ENCODE data around the gene CAPN5.

GRCh38 chr11:77109236-77110019, 42.7 kb downstream of the CAPN5 start:
- TF ChIP-seq EP300 (IDR thresholded peaks at IDR 0.05): no peak
- TF ChIP-seq KDM1A (IDR thresholded peaks at IDR 0.05; ENCODE audit: low read depth): no peak
- TF ChIP-seq, protein P1, sequence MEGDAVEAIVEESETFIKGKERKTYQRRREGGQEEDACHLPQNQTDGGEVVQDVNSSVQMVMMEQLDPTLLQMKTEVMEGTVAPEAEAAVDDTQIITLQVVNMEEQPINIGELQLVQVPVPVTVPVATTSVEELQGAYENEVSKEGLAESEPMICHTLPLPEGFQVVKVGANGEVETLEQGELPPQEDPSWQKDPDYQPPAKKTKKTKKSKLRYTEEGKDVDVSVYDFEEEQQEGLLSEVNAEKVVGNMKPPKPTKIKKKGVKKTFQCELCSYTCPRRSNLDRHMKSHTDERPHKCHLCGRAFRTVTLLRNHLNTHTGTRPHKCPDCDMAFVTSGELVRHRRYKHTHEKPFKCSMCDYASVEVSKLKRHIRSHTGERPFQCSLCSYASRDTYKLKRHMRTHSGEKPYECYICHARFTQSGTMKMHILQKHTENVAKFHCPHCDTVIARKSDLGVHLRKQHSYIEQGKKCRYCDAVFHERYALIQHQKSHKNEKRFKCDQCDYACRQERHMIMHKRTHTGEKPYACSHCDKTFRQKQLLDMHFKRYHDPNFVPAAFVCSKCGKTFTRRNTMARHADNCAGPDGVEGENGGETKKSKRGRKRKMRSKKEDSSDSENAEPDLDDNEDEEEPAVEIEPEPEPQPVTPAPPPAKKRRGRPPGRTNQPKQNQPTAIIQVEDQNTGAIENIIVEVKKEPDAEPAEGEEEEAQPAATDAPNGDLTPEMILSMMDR (IDR thresholded peaks at IDR 0.05): no peak
- no peak for TF ChIP-seq ESRRA (IDR thresholded peaks at IDR 0.05; ENCODE audit: borderline replicate concordance, low read length)
- no peak for TF ChIP-seq HDAC2 (IDR thresholded peaks at IDR 0.05)
- no peak for TF ChIP-seq MAX (IDR thresholded peaks at IDR 0.05)
- TF ChIP-seq MYC (IDR thresholded peaks at IDR 0.05; ENCODE audit: borderline replicate concordance, low read length): no peak
- TF ChIP-seq SREBF2 (IDR thresholded peaks at IDR 0.05): no peak
- TF ChIP-seq PBX3 (IDR thresholded peaks at IDR 0.05): no peak
- no peak for TF ChIP-seq RFX5 (IDR thresholded peaks at IDR 0.05)
- no peak for TF ChIP-seq POLR2A (IDR thresholded peaks at IDR 0.05; ENCODE audit: low read length)
- no peak for TF ChIP-seq RAD21 (conservative IDR thresholded peaks at IDR 0.05 in 1 of 2, IDR thresholded peaks at IDR 0.05 in 1 of 2)
